ENCODE results near the gene RAB1B.

RAB1B gene

GRCh38 chr11:66230978-66231377, 37.5 kb upstream of the RAB1B start:
- Mint-ChIP-seq H3K4me3 (no peak overlapping the region), H3K27me3 (ENCODE audit: low read depth) (no peaks in the 10 kb centered on the region), H3K27ac (no peak overlapping the region), H3K9me3 (no peaks in the 10 kb centered on the region), H3K4me1 (ENCODE audit: low read depth) (peaks cover 3% of the 10 kb centered on the region), H3K36me3 (ENCODE audit: low read depth) (peaks cover 34% of the 10 kb centered on the region)

GRCh38 chr11:66231561-66231960, 36.9 kb upstream of the RAB1B start:
- peaks cover 34% of the 10 kb centered on the region for H3K36me3 Mint-ChIP-seq (ENCODE audit: low read depth)
- H3K4me1 Mint-ChIP-seq (ENCODE audit: low read depth), result peaks cover under 1% of the 10 kb centered on the region
- H3K27ac Mint-ChIP-seq, result peak overlapping the region; percentile 28
- H3K4me3 Mint-ChIP-seq, result no peak overlapping the region
- no peaks in the 10 kb centered on the region for H3K9me3 Mint-ChIP-seq
- no peaks in the 10 kb centered on the region for H3K27me3 Mint-ChIP-seq (ENCODE audit: low read depth)

DNA sequence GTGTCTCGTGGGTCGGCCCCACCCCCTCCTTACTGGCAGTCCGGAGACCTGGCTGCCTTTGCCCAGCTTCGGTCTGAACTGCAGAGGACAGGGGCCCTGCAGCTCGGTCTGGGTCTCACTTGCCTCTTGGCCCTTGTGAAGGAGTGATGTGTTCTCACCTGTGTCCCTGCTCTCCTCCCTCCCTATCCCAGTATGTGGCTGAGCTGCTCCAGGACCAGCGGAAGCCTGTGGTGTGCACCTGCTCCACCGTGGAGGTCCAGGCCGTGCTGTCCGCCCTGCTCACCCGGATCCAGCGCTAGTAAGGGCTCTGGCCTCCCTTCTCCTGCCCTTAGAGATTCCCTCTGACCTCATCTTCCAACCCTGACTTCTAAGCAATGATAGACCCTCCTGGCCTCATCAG, 35.7 kb upstream of the RAB1B start:
- Mint-ChIP-seq H3K27me3 (ENCODE audit: low read depth) (no peaks in the 10 kb centered on the region), H3K4me1 (ENCODE audit: low read depth) (no peaks in the 10 kb centered on the region), H3K4me3 (no peak overlapping the region), H3K36me3 (ENCODE audit: low read depth) (peaks cover 36% of the 10 kb centered on the region), H3K9me3 (no peaks in the 10 kb centered on the region), H3K27ac (no peak overlapping the region)

DNA sequence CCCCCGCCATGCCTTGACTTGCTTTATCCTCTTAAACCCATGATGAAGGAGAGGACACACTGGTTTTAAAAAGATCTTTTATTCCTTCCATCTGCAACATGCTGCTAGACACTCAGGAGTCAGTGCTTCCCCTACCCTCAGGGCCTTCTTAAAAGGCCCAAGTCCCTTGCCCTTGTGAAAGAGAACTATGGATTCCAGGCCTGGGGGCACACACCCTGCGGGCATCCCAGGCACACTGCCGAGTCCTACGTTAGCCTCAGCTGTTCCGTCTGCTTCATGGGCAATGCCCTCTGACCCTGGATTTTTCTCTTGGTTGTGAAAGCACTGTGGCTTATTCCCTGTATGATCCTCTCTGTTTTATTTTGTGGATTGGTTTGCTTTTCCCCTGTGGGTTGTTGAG, 35.1 kb upstream of the RAB1B start:
- Mint-ChIP-seq H3K9me3 (no peaks in the 10 kb centered on the region), H3K36me3 (ENCODE audit: low read depth) (peaks cover 33% of the 10 kb centered on the region), H3K27ac (no peak overlapping the region), H3K4me3 (no peak overlapping the region), H3K27me3 (ENCODE audit: low read depth) (no peaks in the 10 kb centered on the region), H3K4me1 (ENCODE audit: low read depth) (no peaks in the 10 kb centered on the region)

GRCh38 chr11:66235141-66235540, 33.3 kb upstream of the RAB1B start:
- Mint-ChIP-seq H3K36me3 (ENCODE audit: low read depth) (peaks cover 26% of the 10 kb centered on the region), H3K9me3 (no peaks in the 10 kb centered on the region), H3K27ac (no peak overlapping the region), H3K27me3 (ENCODE audit: low read depth) (no peaks in the 10 kb centered on the region), H3K4me1 (ENCODE audit: low read depth) (no peaks in the 10 kb centered on the region), H3K4me3 (no peak overlapping the region)

- H3K4me3 Mint-ChIP-seq, result no peak overlapping the region
- H3K9me3 Mint-ChIP-seq, result no peaks in the 10 kb centered on the region
- H3K27me3 Mint-ChIP-seq (ENCODE audit: low read depth), result no peaks in the 10 kb centered on the region
- no peak overlapping the region for H3K27ac Mint-ChIP-seq
- no peaks in the 10 kb centered on the region for H3K4me1 Mint-ChIP-seq (ENCODE audit: low read depth)
- H3K36me3 Mint-ChIP-seq (ENCODE audit: low read depth), result peaks cover 26% of the 10 kb centered on the region
These were observed 30.6 kb upstream of the RAB1B start for GRCh38 chr11:66237867-66238266.

DNA sequence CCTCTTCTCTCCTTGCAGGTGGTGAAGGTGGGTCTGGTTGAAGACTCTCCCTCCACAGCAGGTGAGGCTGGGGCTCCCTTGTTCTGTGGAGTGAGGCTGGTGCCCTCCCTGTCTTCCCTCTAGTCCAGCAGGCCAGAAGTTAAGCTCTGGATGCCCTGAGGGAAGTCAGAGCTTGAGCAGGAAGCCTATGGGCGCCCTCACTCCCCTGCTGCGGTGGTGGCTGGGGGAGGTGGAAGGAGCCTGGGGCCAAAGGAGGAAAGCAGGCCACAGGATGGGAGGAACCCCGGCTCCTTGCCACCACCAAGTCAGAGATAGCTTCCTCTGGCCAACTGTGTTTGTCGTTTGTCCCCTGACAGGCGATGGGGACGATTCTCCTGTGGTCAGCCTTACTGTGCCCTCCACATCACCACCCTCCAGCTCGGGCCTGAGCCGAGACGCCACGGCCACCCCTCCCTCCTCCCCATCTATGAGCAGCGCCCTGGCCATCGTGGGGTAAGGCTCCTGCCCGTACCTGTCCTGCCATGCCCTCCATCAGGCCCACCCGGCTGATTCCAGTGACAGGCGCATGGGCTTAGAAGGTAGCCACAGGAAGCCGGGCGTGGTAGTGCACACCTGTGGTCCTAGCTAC, 29.5 kb upstream of the RAB1B start:
- H3K9me3 Mint-ChIP-seq, result no peaks in the 10 kb centered on the region
- peaks cover 2% of the 10 kb centered on the region for H3K4me1 Mint-ChIP-seq (ENCODE audit: low read depth)
- no peak overlapping the region for H3K4me3 Mint-ChIP-seq
- H3K27me3 Mint-ChIP-seq (ENCODE audit: low read depth), result no peaks in the 10 kb centered on the region
- no peak overlapping the region for H3K27ac Mint-ChIP-seq
- H3K36me3 Mint-ChIP-seq (ENCODE audit: low read depth), result peaks cover 24% of the 10 kb centered on the region

- H3K4me3 Mint-ChIP-seq, result no peak overlapping the region
- peaks cover 2% of the 10 kb centered on the region for H3K4me1 Mint-ChIP-seq (ENCODE audit: low read depth)
- H3K9me3 Mint-ChIP-seq, result no peaks in the 10 kb centered on the region
- H3K27me3 Mint-ChIP-seq (ENCODE audit: low read depth), result no peaks in the 10 kb centered on the region
- H3K36me3 Mint-ChIP-seq (ENCODE audit: low read depth), result peaks cover 20% of the 10 kb centered on the region
- H3K27ac Mint-ChIP-seq, result no peak overlapping the region
These were observed 28.9 kb upstream of the RAB1B start for GRCh38 chr11:66239511-66239910.

- H3K9me3 Mint-ChIP-seq, result no peaks in the 10 kb centered on the region
- H3K36me3 Mint-ChIP-seq (ENCODE audit: low read depth), result peaks cover 17% of the 10 kb centered on the region
- no peak overlapping the region for H3K4me3 Mint-ChIP-seq
- peaks cover 2% of the 10 kb centered on the region for H3K4me1 Mint-ChIP-seq (ENCODE audit: low read depth)
- no peaks in the 10 kb centered on the region for H3K27me3 Mint-ChIP-seq (ENCODE audit: low read depth)
- no peak overlapping the region for H3K27ac Mint-ChIP-seq
These were observed 28.2 kb upstream of the RAB1B start for GRCh38 chr11:66239998-66240780.

DNA sequence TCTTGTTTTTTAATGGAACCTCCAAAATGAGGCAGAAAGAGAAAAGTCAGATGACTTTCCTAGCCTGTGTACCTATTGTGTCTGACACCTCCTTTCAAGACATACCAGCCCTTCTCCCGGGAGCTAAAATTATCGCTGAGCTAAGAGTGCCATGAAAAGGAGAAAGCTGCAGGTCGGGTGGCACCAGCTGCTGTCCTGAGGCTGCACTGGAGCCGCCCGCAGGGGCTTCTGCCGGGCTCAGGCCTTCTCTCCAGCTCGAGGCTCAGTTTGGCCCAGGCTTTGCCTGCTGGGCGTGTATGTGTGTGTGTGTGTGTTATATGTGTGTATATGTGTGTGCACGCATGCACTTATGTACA, 27.7 kb upstream of the RAB1B start:
- Mint-ChIP-seq H3K4me3 (no peak overlapping the region), H3K27ac (no peak overlapping the region), H3K36me3 (ENCODE audit: low read depth) (peaks cover 13% of the 10 kb centered on the region)

GRCh38 chr11:66242095-66242765, 26.2 kb upstream of the RAB1B start:
- Mint-ChIP-seq H3K27me3 (ENCODE audit: low read depth) (no peaks in the 10 kb centered on the region), H3K4me3 (no peak overlapping the region), H3K27ac (no peak overlapping the region)

More for the DNA sequence above, 27.7 kb upstream of the RAB1B start:
- Mint-ChIP-seq H3K9me3 (no peaks in the 10 kb centered on the region), H3K4me1 (ENCODE audit: low read depth) (peaks cover 2% of the 10 kb centered on the region), H3K27me3 (ENCODE audit: low read depth) (no peaks in the 10 kb centered on the region)

DNA sequence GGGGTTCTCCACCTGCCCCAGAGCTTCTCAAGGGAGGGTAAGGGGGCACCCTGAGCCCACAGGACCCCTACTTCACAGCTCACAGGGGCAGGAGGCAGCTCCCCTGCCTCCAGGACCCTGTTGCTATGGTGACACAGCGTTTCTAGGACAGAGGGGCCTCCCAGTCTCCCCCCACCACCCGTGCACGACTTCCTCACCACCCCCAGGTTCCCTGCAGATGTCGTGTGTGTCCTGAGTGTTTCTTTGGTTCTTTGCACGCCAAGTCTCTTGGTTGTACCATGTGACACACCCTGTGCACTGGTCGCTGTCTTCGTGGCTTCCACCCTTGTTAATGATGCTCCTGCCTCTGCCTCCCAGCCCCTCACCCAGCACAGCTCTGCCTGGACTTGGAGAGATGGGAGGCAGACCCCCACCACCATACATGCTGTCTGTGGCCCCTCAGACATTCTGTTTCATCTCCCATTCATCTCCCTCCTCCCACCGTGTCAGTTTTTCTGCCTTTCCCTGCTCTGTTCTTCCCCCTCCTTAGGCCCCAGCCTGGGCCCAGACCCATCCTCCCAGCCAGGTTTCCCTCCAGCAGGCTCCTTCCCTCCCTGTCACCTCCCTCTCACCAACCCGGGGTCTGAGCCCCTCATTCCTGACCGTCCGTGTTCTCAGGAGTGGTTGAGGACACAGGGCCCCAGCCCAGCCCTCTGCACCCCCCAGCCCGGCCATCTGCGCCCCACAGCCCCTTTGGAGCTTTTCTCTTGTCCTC, 24.5 kb upstream of the RAB1B start:
- H3K36me3 Mint-ChIP-seq (ENCODE audit: low read depth), result peaks cover 15% of the 10 kb centered on the region
- peaks cover 2% of the 10 kb centered on the region for H3K4me1 Mint-ChIP-seq (ENCODE audit: low read depth)
- H3K9me3 Mint-ChIP-seq, result no peaks in the 10 kb centered on the region
- H3K27ac Mint-ChIP-seq, result no peak overlapping the region
- H3K27me3 Mint-ChIP-seq (ENCODE audit: low read depth), result no peaks in the 10 kb centered on the region
- H3K4me3 Mint-ChIP-seq, result no peak overlapping the region

More at GRCh38 chr11:66242095-66242765, 26.2 kb upstream of the RAB1B start:
- H3K4me1 Mint-ChIP-seq (ENCODE audit: low read depth), result peaks cover 2% of the 10 kb centered on the region
- H3K36me3 Mint-ChIP-seq (ENCODE audit: low read depth), result peaks cover 16% of the 10 kb centered on the region
- H3K9me3 Mint-ChIP-seq, result no peaks in the 10 kb centered on the region

GRCh38 chr11:66247295-66247694, 21.1 kb upstream of the RAB1B start:
- peaks cover 11% of the 10 kb centered on the region for H3K36me3 Mint-ChIP-seq (ENCODE audit: low read depth)
- no peak overlapping the region for H3K27ac Mint-ChIP-seq
- peaks cover 2% of the 10 kb centered on the region for H3K4me1 Mint-ChIP-seq (ENCODE audit: low read depth)
- H3K27me3 Mint-ChIP-seq (ENCODE audit: low read depth), result no peaks in the 10 kb centered on the region
- H3K9me3 Mint-ChIP-seq, result no peaks in the 10 kb centered on the region
- no peak overlapping the region for H3K4me3 Mint-ChIP-seq

GRCh38 chr11:66247801-66248200, 20.6 kb upstream of the RAB1B start:
- Mint-ChIP-seq H3K9me3 (no peaks in the 10 kb centered on the region), H3K36me3 (ENCODE audit: low read depth) (peaks cover 11% of the 10 kb centered on the region), H3K4me3 (no peak overlapping the region), H3K27ac (no peak overlapping the region), H3K4me1 (ENCODE audit: low read depth) (peaks cover 2% of the 10 kb centered on the region), H3K27me3 (ENCODE audit: low read depth) (no peaks in the 10 kb centered on the region)

Data from T-helper 1 cell treated with Interleukin-12 subunit alpha and Interleukin-12 subunit beta and Interleukin-4 antibody, amounts not matched to agents 30 μg/mL and 1 μg/mL, for 36 hours (primary cell).